Mammary epithelial cell (primary cell): ENCODE data around the gene CACNA1E.

Source experiments
- CTCF ChIP-seq, 2 donors: IDR thresholded peaks in 1 of 2; conservative IDR thresholded peaks in 1 of 2; 2 replicates each; pipeline ENCODE4 v1.5.1; 2011 to 2012; ENCODE audit warnings: inconsistent platforms in 2 of 2, low read length in 2 of 2, mild to moderate bottlenecking in 2 of 2, control low read depth in 1 of 2, low read depth in 1 of 2; ENCODE audit not compliant: insufficient read depth in 1 of 2; ENCODE audit errors: extremely low read depth in 1 of 2
- EZH2 ChIP-seq: IDR thresholded peaks from 2 replicates; pipeline ENCODE4 v1.6.1; 2012; ENCODE audit warnings: low read length, inconsistent platforms, borderline replicate concordance

- TF ChIP-seq CTCF (conservative IDR thresholded peaks at IDR 0.05 in 1 of 2, IDR thresholded peaks at IDR 0.05 in 1 of 2; ENCODE audit: extremely low read depth in 1 of 2, insufficient read depth in 1 of 2, low read depth in 1 of 2, low read length in 2 of 2) = no peak
- TF ChIP-seq EZH2 = no peak
Measured at GRCh38 chr1:181451661-181452230, 31.6 kb upstream of the CACNA1E start.
